ENCODE results near the gene TOR2A.
"Not testable (repeated sequence)": the region's sequence is repeated elsewhere in the genome, so short reads cannot be mapped to it uniquely, and the experiment has no call there.

Gene TOR2A

GRCh38 chr9:127768698-127769097, 33.6 kb upstream of the TOR2A start:
- DNase-seq (ENCODE audit: low read depth): no peak

- no peak for DNase-seq (ENCODE audit: low read depth)
These were observed 32.8 kb upstream of the TOR2A start for GRCh38 chr9:127767909-127768331.

- no peak for DNase-seq (ENCODE audit: low read depth)
These were observed 32.3 kb upstream of the TOR2A start for GRCh38 chr9:127767410-127767809.

GRCh38 chr9:127765418-127765817, 30.3 kb upstream of the TOR2A start:
- no peak for DNase-seq (ENCODE audit: low read depth)

- no peak for DNase-seq (ENCODE audit: low read depth)
These were observed 28.9 kb upstream of the TOR2A start for GRCh38 chr9:127763918-127764384.

- no peak for DNase-seq (ENCODE audit: low read depth)
These were observed 27.1 kb upstream of the TOR2A start for GRCh38 chr9:127762111-127762676.

GRCh38 chr9:127761491-127761956, 26.4 kb upstream of the TOR2A start:
- no peak for DNase-seq (ENCODE audit: low read depth)

- no peak for DNase-seq (ENCODE audit: low read depth)
These were observed 26.0 kb upstream of the TOR2A start for GRCh38 chr9:127761061-127761460.

GRCh38 chr9:127758843-127759242, 23.7 kb upstream of the TOR2A start:
- DNase-seq (ENCODE audit: low read depth): no peak

- DNase-seq (ENCODE audit: low read depth): not testable (repeated sequence)
These were observed 21.7 kb upstream of the TOR2A start for GRCh38 chr9:127756776-127757175.

GRCh38 chr9:127756233-127756632, 21.1 kb upstream of the TOR2A start:
- no peak for DNase-seq (ENCODE audit: low read depth)

- no peak for DNase-seq (ENCODE audit: low read depth)
These were observed 20.3 kb upstream of the TOR2A start for GRCh38 chr9:127755061-127756060.

GRCh38 chr9:127754099-127755060, 19.3 kb upstream of the TOR2A start:
- no peak for DNase-seq (ENCODE audit: low read depth)

GRCh38 chr9:127753622-127754021, 18.5 kb upstream of the TOR2A start:
- DNase-seq (ENCODE audit: low read depth): no peak

- no peak for DNase-seq (ENCODE audit: low read depth)
These were observed 18.1 kb upstream of the TOR2A start for GRCh38 chr9:127753148-127753547.

- no peak for DNase-seq (ENCODE audit: low read depth)
These were observed 16.4 kb upstream of the TOR2A start for GRCh38 chr9:127751269-127752054.

GRCh38 chr9:127749090-127749787, 14.1 kb upstream of the TOR2A start:
- DNase-seq (ENCODE audit: low read depth): no peak

- no peak for DNase-seq (ENCODE audit: low read depth)
These were observed 12.0 kb upstream of the TOR2A start for GRCh38 chr9:127746959-127747569.

- DNase-seq (ENCODE audit: low read depth): no peak
These were observed 9.5 kb upstream of the TOR2A start for GRCh38 chr9:127744398-127745110.

Measured in T follicular helper cell (primary cell).